MM.1S (cell line): Measurements from ENCODE around the gene ANKRD16.

Source experiments
- EZH2phosphoT487 ChIP-seq: fragments of 300-600 bp; sonication (generic); IDR thresholded peaks from 2 replicates; pipeline ENCODE4 v1.6.1; 2018; ENCODE audit warnings: antibody characterized with exemption, low read length
- TF ChIP-seq, protein P1 (sequence below): fragments of 300-600 bp; sonication (generic); IDR thresholded peaks from 2 replicates; pipeline ENCODE4 v1.5.1; 2016; ENCODE audit warnings: antibody characterized with exemption, low read length, mixed read lengths

DNA sequence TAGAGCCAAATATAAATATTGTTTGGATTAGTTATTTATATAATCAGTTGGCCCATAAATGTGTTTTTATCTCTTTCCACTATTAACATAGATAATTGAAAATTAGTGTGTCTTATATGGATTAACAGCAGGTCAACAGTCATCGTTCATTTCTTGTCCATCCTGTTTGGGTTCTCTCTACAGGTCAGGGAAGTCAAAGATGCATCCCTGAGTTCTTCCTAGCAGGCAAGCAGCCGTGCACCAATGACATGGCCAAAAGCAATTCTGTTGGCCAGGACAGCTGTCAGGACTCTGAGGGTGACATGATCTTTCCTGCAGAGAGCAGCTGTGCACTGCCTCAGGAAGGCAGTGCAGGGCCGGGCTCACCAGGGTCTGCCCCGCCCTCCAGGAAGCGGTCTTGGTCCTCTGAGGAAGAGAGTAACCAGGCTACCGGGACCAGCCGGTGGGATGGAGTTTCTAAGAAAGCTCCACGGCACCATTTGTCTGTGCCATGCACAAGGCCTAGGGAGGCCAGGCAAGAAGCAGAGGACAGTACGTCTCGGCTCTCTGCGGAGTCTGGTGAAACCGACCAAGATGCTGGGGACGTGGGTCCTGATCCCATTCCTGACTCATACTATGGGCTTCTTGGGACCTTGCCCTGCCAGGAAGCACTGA is 16.3 kb upstream of the ANKRD16 start:
- TF ChIP-seq, protein P1, sequence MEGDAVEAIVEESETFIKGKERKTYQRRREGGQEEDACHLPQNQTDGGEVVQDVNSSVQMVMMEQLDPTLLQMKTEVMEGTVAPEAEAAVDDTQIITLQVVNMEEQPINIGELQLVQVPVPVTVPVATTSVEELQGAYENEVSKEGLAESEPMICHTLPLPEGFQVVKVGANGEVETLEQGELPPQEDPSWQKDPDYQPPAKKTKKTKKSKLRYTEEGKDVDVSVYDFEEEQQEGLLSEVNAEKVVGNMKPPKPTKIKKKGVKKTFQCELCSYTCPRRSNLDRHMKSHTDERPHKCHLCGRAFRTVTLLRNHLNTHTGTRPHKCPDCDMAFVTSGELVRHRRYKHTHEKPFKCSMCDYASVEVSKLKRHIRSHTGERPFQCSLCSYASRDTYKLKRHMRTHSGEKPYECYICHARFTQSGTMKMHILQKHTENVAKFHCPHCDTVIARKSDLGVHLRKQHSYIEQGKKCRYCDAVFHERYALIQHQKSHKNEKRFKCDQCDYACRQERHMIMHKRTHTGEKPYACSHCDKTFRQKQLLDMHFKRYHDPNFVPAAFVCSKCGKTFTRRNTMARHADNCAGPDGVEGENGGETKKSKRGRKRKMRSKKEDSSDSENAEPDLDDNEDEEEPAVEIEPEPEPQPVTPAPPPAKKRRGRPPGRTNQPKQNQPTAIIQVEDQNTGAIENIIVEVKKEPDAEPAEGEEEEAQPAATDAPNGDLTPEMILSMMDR: no peak
- no peak for TF ChIP-seq EZH2phosphoT487
